GM12878 (cell line): ENCODE measurements around the gene VEGFB.

Source experiments
- CBX3 ChIP-seq: fragments of 200-600 bp; sonication (generic); IDR thresholded peaks from 2 replicates; pipeline ENCODE4 v1.6.1; 2016; ENCODE audit warnings: low read depth, borderline replicate concordance
- POLR2AphosphoS5 ChIP-seq: IDR thresholded peaks from 2 replicates; pipeline ENCODE4 v1.6.1; 2011; ENCODE audit warnings: mild to moderate bottlenecking, low read length, inconsistent platforms
- TF ChIP-seq, protein P1 (sequence below), 3 experiments: IDR thresholded peaks in 2 of 3; conservative IDR thresholded peaks in 1 of 3; 2 replicates each; pipeline ENCODE4 v1.5.1; 2011; ENCODE audit warnings: low read depth in 3 of 3, low read length in 3 of 3, mild to moderate bottlenecking in 3 of 3, control low read depth in 2 of 3, moderate library complexity in 2 of 3, inconsistent platforms in 1 of 3, mixed read lengths in 1 of 3; ENCODE audit not compliant: control insufficient read depth in 2 of 3, insufficient read depth in 1 of 3; ENCODE audit errors: extremely low read depth in 1 of 3

DNA sequence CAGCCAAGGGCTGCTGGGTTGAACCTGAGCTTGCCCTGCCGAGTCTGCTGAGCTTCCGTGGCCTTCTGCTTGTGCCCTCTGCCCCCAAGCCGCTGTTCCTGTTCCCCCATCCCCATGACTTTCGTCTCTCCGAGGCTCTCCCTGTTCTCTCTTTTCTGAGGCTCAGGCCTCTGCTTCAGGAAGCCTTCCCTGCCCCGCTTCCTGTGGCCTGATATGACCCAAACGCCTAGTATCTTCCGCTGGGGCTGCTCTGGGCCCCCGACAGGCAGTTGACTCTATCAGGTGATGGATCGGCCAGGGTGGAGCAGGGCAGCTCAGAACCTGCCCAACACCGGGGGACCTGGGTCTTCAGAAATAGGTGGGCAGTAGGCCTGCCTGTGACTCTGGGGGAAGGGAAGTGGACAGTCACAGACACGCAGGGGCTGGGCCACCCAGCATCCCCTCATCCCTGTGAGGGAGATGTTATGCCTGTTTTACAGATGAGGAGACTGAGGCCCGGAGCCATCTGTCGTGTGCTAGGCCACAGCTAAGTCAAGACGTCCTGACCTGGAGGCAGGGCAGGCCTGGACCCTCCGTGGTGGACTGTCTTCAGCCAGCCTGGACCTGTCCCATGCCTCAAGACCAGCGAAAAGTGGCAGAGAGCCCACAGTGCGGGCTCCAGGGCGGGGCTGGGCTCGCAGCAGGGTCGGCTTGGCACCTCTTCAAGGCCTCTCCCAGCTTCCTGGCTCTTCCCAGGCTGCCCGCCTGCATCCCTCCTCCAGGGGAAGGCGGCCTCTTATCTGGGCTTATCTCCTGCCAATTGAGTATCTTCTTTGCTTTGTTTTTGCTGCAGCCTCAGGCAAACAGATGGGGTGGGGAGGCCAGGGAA, 33.9 kb downstream of the VEGFB start:
- 0 out of 2 replicates have a peak, but pooled peaks have one; percentile 17 for TF ChIP-seq POLR2AphosphoS5
- TF ChIP-seq CBX3: no peak
- TF ChIP-seq, protein P1, sequence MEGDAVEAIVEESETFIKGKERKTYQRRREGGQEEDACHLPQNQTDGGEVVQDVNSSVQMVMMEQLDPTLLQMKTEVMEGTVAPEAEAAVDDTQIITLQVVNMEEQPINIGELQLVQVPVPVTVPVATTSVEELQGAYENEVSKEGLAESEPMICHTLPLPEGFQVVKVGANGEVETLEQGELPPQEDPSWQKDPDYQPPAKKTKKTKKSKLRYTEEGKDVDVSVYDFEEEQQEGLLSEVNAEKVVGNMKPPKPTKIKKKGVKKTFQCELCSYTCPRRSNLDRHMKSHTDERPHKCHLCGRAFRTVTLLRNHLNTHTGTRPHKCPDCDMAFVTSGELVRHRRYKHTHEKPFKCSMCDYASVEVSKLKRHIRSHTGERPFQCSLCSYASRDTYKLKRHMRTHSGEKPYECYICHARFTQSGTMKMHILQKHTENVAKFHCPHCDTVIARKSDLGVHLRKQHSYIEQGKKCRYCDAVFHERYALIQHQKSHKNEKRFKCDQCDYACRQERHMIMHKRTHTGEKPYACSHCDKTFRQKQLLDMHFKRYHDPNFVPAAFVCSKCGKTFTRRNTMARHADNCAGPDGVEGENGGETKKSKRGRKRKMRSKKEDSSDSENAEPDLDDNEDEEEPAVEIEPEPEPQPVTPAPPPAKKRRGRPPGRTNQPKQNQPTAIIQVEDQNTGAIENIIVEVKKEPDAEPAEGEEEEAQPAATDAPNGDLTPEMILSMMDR (IDR thresholded peaks at IDR 0.05 in 2 of 3, conservative IDR thresholded peaks at IDR 0.05 in 1 of 3; ENCODE audit: control insufficient read depth in 2 of 3, extremely low read depth in 1 of 3, insufficient read depth in 1 of 3, low read depth in 3 of 3, low read length in 3 of 3): no peak
